ENCODE results near the gene ANKRD63. TPM values are rescaled to one million over a fixed set of nuclear protein-coding genes. Genes with fewer than 3 reads are reported as not detected.

ANKRD63 gene
- total RNA-seq, 1 experiment from 2014 or later, result 0.46 TPM

DNA sequence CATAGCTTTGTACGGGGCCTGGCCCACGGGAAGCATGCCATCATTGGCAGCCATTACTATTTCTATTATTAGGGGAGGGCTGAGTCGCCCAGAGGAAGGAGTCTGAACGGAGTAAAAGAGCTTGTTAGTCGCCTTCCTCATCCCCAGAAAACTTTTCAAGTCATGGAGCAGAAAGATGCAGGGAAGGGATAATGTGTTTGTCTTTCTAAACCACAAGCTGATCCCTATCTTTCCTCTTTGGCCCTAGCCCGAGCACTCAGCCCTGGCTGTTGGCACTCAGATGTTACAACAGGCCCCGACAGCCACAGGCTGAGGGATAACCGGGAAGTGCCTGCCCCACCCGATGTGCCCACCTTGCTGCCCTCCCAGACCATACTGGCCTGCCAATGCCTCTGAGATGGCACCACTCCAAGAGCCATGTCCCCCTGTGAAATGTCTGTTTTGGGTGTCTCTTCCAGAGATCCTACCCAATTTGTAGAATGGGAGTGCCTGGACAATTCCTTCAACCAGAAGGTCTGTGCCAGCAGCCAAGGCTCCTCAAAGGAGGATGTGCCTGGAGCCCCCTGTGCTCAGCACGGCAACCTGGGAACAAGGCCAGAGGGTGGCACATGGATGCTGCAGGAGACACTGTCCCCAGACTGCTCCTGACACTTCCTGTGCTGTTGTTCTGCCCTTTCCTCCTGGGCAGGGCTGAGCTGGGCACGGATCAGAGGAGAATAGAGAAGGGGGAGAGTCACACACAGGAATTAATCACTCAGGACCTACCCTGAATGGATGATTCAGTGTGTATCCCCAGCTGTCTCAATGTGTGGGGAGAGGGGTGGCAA lies 33.2 kb downstream of the ANKRD63 start:
- Histone ChIP-seq H3K27me3 (ENCODE audit: insufficient read depth, low read length) (peaks cover 16% of the 10 kb centered on the region; the same call in 1 of the 2 replicates), H3T11ph (ENCODE audit: low read length) (no peak overlapping the region), H3K14ac (ENCODE audit: insufficient read depth, low read length) (no peak overlapping the region), H4K20me1 (ENCODE audit: control insufficient read depth, insufficient read depth, insufficient read length) (no peaks in the 10 kb centered on the region), H3K4me1 (ENCODE audit: insufficient read depth, low read length) (no peaks in the 10 kb centered on the region), H4K8ac (replicated peaks; ENCODE audit: insufficient read length, low read depth, low read length) (no peak overlapping the region), H2BK5ac (ENCODE audit: insufficient read length, low read length) (no peak overlapping the region), H4K91ac (ENCODE audit: insufficient read length, low read depth, low read length) (no peak overlapping the region), H3K18ac (ENCODE audit: insufficient read length, low read depth, low read length) (no peak overlapping the region), H4K5ac (ENCODE audit: insufficient read length, low read depth, low read length) (no peak overlapping the region), H3K4ac (ENCODE audit: low read depth, low read length) (no peak overlapping the region), H3K9ac (ENCODE audit: extremely low read depth, insufficient read length, low read length) (no peak overlapping the region), H3K27ac (ENCODE audit: insufficient read length, low read depth, low read length) (no peak overlapping the region), H2BK120ac (ENCODE audit: low read depth, low read length, poor library complexity, severe bottlenecking) (no peak overlapping the region), H2BK15ac (ENCODE audit: low read depth, low read length) (no peak overlapping the region), H3K23ac (ENCODE audit: insufficient read length, low read depth, low read length) (no peak overlapping the region), H3K4me2 (ENCODE audit: insufficient read depth, insufficient read length, low read length) (no peak overlapping the region), H3K23me2 (ENCODE audit: insufficient read length, low read depth, low read length, poor library complexity, severe bottlenecking) (peaks cover 9% of the 10 kb centered on the region), H2BK20ac (ENCODE audit: low read depth, low read length, poor library complexity, severe bottlenecking) (no peak overlapping the region), H2AFZ (ENCODE audit: low read length) (no peak overlapping the region), H3K79me2 (ENCODE audit: insufficient read depth, low read length) (no peaks in the 10 kb centered on the region), H3K79me1 (ENCODE audit: insufficient read depth, low read depth, low read length, poor library complexity, severe bottlenecking) (no peaks in the 10 kb centered on the region), H2AK5ac (ENCODE audit: insufficient read length, low read length) (no peak overlapping the region), H3K9me3 (ENCODE audit: control insufficient read depth, low read depth, low read length) (no peaks in the 10 kb centered on the region), H2BK12ac (ENCODE audit: insufficient read length, low read depth, low read length) (no peak overlapping the region), H3K56ac (ENCODE audit: insufficient read length, low read depth, low read length) (no peak overlapping the region)
- Mint-ChIP-seq H3K9me3 (no peaks in the 10 kb centered on the region; a peak in 1 of 5 replicates), H3K4me3 (no peak overlapping the region), H3K27ac (peak overlapping the region in 1 of 3 experiments; percentile 63; a peak in 1 of 7 replicates), H3K27me3 (ENCODE audit: low read depth) (peaks cover 47% of the 10 kb centered on the region), H3K4me1 (peaks cover 24 to 33% of the 10 kb centered on the region in 2 experiments), H3K36me3 (ENCODE audit: insufficient read depth in 1 of 3, low read depth in 3 of 3) (peaks cover 0 to 3% (median 0%) of the 10 kb centered on the region in 3 experiments; a peak in 1 of 7 replicates)
- no CpG with 5 or more reads among the region's 11 CpGs for WGBS (ENCODE audit: extremely low coverage, insufficient read length, low lambda C conversion rate)
- TF ChIP-seq, protein P1, sequence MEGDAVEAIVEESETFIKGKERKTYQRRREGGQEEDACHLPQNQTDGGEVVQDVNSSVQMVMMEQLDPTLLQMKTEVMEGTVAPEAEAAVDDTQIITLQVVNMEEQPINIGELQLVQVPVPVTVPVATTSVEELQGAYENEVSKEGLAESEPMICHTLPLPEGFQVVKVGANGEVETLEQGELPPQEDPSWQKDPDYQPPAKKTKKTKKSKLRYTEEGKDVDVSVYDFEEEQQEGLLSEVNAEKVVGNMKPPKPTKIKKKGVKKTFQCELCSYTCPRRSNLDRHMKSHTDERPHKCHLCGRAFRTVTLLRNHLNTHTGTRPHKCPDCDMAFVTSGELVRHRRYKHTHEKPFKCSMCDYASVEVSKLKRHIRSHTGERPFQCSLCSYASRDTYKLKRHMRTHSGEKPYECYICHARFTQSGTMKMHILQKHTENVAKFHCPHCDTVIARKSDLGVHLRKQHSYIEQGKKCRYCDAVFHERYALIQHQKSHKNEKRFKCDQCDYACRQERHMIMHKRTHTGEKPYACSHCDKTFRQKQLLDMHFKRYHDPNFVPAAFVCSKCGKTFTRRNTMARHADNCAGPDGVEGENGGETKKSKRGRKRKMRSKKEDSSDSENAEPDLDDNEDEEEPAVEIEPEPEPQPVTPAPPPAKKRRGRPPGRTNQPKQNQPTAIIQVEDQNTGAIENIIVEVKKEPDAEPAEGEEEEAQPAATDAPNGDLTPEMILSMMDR (conservative IDR thresholded peaks at IDR 0.05), result no peak
- DNase-seq, result no peak
